Glomerular visceral epithelial cell (primary cell): ENCODE results near the gene NOP14.
"Not testable (repeated sequence)": the region's sequence is repeated elsewhere in the genome, so short reads cannot be mapped to it uniquely, and the experiment has no call there.

Experiments used
- DNase-seq: peaks from one replicate; pipeline ENCODE4 v3.0.0-alpha.2; 2016; ENCODE audit errors: extremely low spot score

Gene NOP14

GRCh38 chr4:2961811-2962441, 1.3 kb downstream of the NOP14 start:
- DNase-seq, result no peak

DNA sequence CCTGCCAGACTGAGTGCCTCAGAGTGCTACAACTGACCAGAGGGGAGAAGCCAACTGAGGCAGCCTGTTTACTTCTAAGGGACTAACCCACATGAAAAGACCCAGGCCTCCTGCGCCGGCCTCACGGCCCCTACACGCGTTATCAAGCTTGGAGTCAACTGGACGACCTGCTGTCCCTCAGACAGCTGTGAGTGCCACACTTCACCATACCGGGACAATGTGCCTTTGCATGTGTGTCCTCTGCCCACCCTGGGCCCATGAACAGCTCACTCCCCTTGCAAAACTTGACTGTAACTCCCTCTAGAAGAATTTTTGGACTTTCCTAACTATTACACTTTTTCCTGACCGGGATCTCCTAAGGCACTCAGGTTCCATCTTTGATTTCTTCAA, 1.8 kb downstream of the NOP14 start:
- DNase-seq, result no peak

- DNase-seq, result not testable (repeated sequence)
Observed at GRCh38 chr4:2960450-2960849, 2.8 kb downstream of the NOP14 start.

- DNase-seq, result peak; percentile 61
Observed at GRCh38 chr4:2958446-2958845, 4.8 kb downstream of the NOP14 start.

DNA sequence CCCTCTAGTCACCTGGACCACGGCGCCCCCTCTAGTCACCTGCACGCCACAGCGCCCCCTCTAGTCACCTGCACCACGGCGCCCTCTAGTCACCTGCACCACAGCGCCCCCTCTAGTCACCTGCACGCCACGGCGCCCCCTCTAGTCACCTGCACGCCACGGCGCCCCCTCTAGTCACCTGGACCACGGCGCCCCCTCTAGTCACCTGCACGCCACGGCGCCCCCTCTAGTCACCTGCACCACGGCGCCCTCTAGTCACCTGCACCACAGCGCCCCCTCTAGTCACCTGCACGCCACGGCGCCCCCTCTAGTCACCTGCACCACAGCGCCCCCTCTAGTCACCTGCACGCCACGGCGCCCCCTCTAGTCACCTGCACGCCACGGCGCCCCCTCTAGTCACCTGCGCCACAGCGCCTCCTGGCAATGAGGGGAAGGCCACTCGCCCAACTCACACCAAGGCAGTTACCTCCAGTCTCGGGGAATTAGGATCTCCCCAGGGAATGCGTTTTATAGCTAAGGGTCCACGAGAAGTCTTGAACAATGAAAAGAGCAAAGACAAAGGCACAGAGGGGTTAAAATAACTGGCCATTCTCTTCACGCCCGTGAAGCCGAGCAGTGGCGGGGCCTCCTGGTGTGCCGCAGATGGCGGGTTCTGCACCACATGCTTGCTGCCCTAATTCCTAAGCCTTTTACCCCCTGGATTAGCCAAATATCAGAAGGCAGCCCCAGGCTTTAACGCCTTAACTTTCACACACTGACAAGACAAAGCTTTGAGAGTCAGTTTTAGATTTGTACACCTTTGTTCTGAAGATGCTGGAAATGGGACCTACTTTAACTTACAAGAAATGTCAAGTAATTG, 7.8 kb downstream of the NOP14 start:
- not testable (repeated sequence) for DNase-seq

DNA sequence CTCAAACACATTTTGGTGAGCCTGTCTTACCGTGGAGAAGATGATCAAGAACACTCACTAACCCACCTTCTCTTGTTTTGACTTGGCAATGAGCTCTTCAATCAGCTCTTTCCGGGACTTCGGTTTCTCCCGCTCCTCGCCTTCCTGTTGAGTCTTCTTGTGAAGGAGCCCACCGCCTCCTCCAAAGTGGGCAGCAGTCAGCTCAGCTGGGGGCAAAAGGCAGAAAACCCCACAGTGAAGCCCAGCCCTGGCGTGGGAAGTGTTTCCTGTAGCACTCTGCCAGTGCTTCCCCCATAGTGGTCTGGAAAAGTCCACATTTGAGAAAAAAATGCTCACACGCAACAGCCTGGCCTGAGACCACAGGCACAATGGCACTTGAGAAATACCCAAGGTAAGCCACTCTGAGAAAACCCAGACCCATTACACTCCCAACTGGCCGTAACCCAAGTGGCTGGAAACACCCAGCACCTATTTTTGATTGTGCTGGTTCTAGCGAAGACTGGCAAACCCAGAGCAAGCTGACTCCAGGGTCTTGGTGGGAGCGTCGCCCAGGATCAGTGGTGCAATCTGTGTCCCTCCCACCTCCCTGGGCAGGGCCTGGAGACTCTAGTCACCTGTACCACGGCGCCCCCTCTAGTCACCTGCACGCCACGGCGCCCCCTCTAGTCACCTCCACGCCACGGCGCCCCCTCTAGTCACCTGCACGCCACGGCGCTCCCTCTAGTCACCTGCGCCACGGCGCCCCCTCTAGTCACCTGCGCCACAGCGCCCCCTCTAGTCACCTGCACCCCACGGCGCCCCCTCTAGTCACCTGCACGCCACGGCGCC, 8.6 kb downstream of the NOP14 start:
- no peak for DNase-seq

- no peak for DNase-seq
Observed at GRCh38 chr4:2953496-2953895, 9.7 kb downstream of the NOP14 start.

GRCh38 chr4:2950221-2950989, 12.8 kb downstream of the NOP14 start:
- DNase-seq, result no peak

- DNase-seq, result no peak
Observed at GRCh38 chr4:2949782-2950125, 13.5 kb downstream of the NOP14 start.

- no peak for DNase-seq
Observed at GRCh38 chr4:2948895-2949781, 14.1 kb downstream of the NOP14 start.

DNA sequence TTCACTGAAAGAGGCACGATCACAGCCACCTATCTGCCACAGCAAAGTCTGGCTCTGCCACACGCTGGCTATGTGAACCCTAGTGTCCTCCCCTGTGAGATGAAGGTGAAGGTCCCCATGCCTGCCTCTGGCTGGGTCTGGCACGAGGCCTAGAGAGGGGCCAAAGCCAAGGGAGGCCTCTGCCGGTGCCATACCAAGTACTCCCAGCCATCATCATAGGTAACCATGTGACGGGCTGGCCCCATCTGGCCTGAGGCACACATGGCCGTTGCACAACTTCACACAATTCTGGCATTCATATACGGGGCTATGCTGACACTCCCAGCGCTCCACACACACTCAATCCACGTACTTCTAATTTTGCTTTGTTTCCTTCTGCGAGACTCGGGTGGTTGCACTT, 15.3 kb downstream of the NOP14 start:
- no peak for DNase-seq

- DNase-seq, result peak; percentile 75
Observed at GRCh38 chr4:2946812-2947600, 16.2 kb downstream of the NOP14 start.

- DNase-seq, result not testable (repeated sequence)
Observed at GRCh38 chr4:2945619-2946604, 17.3 kb downstream of the NOP14 start.

DNA sequence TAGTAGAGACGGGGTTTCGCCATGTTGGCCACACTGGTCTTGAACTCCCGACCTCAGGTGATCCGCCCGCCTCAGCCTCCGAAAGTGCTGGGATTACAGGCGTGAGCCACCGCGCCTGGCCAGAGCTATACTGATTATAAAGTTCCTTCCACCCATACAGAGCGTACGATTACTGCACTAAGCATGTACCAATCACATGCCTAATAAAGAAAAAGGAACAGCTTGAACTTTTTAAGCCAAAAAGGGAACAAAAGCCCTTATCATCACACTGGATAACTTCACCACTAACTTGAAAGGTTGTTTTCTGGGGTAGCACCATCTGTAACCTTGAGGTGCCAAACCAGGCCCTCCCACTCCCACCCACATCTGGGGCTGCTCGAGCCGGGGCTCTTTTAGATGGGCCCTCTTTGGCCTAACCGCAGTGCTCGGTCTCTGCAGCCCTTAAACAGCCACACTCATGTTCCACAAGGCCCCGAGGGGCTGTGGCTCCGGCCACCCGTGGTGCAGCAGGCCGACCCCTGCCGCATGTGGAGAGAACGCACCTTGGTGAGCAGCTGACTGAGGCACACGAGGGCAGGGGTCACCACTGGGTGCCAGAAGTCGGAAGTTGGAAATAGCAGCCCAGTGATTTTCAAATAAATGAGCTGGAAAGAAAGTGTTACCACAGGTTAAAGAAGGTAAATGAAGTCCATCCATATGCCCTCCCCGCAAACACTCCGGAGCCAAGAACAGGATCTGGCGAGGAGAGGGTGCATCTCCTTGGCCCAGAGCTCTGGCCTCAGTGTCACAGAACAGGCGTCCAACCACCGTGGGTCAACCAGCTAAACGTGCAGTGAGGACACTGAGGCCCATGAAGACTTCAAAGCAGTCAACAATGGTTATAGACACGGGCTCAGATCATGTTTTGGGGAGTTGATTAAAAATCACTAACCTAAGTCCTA, 18.4 kb downstream of the NOP14 start:
- DNase-seq, result no peak

GRCh38 chr4:2944091-2944482, 19.1 kb downstream of the NOP14 start:
- DNase-seq, result no peak

- no peak for DNase-seq
Observed at GRCh38 chr4:2943364-2944090, 19.7 kb downstream of the NOP14 start.
